SK-N-SH (cell line): Measurements from ENCODE around the gene UBA1. TPM values are rescaled to one million over a fixed set of nuclear protein-coding genes. Genes with fewer than 3 reads are reported as not detected.

ENCODE experiments used
- CTCF ChIA-PET: fragments of 300-600, 350-600 bp; formaldehyde crosslinking; extraction: SDS; loops from one replicate; lab custom pipeline; 2021; lab: Yijun Ruan, JAX
- POLR2A ChIA-PET: fragments of 350-600 bp; sonication (Branson Sonifier 250); formaldehyde crosslinking; extraction: SDS; loops from one replicate; lab custom pipeline; 2020; ENCODE audit warnings: antibody characterized with exemption, inconsistent platforms; lab: Yijun Ruan, JAX
- DNase-seq: peaks from one replicate; pipeline ENCODE4 v3.0.0; 2012
- H2AFZ ChIP-seq: fragments of 200-600 bp; sonication (generic); 2 replicates; pipeline ENCODE4 v1.8.1; 2016; ENCODE audit warnings: antibody characterized with exemption, mild to moderate bottlenecking, low read depth
- H3F3A ChIP-seq: fragments of 200-600 bp; sonication (generic); replicated peaks from 2 replicates; pipeline ENCODE3; 2016; ENCODE audit warnings: antibody characterized with exemption, mild to moderate bottlenecking; ENCODE audit not compliant: insufficient read depth
- H3K27ac ChIP-seq, 2 experiments: fragments of 200-500 bp in 1 of 2; fragments of 200-600 bp in 1 of 2; sonication (Bioruptor generic) in 1 of 2; sonication (generic), shearing (Covaris generic) in 1 of 2; 2 replicates each; pipeline versions ENCODE4 v1.5.1 to v1.6.1; 2014 to 2016; ENCODE audit warnings: low read depth in 2 of 2, inconsistent platforms in 1 of 2, low read length in 1 of 2, mild to moderate bottlenecking in 1 of 2, mixed read lengths in 1 of 2
- H3K27me3 ChIP-seq: fragments of 200-600 bp; sonication (generic), shearing (Covaris generic); 2 replicates; pipeline ENCODE4 v1.6.1; 2016; ENCODE audit warnings: mixed run types; ENCODE audit not compliant: insufficient read depth
- H3K36me3 ChIP-seq, 2 experiments: fragments of 200-500 bp in 1 of 2; fragments of 200-600 bp in 1 of 2; sonication (Bioruptor generic) in 1 of 2; sonication (generic) in 1 of 2; replicated peaks in 1 of 2; 2 replicates each; pipeline versions ENCODE3 to v1.5.1; 2014 to 2016; ENCODE audit warnings: low read length in 1 of 2, mild to moderate bottlenecking in 1 of 2; ENCODE audit not compliant: insufficient read depth in 2 of 2, control insufficient read depth in 1 of 2
- H3K4me1 ChIP-seq, 2 experiments: fragments of 200-500 bp in 1 of 2; fragments of 200-600 bp in 1 of 2; sonication (Bioruptor generic) in 1 of 2; sonication (generic), shearing (Covaris generic) in 1 of 2; 2 replicates each; pipeline versions ENCODE4 v1.5.1 to v1.6.1; 2014 to 2016; ENCODE audit warnings: low read depth in 1 of 2, low read length in 1 of 2, mixed run types in 1 of 2; ENCODE audit not compliant: insufficient read depth in 2 of 2, control insufficient read depth in 1 of 2
- H3K4me2 ChIP-seq: fragments of 200-600 bp; sonication (generic), shearing (Covaris generic); 2 replicates; pipeline ENCODE4 v1.6.1; 2017; ENCODE audit warnings: mixed run types
- H3K4me3 ChIP-seq, 2 experiments: fragments of 200-500 bp in 1 of 2; fragments of 200-600 bp in 1 of 2; sonication (Bioruptor generic) in 1 of 2; sonication (generic), shearing (Covaris generic) in 1 of 2; 2 replicates each; pipeline versions ENCODE4 v1.5.1 to v1.8.1; 2014 to 2016; ENCODE audit warnings: low read depth in 2 of 2, inconsistent platforms in 1 of 2, low read length in 1 of 2, mild to moderate bottlenecking in 1 of 2, mixed read lengths in 1 of 2, moderate library complexity in 1 of 2
- H3K79me2 ChIP-seq: fragments of 200-600 bp; sonication (generic); 2 replicates; pipeline ENCODE4 v1.8.1; 2017; ENCODE audit warnings: mild to moderate bottlenecking; ENCODE audit not compliant: insufficient read depth
- H3K9ac ChIP-seq: fragments of 200-600 bp; sonication (generic); 2 replicates; pipeline ENCODE4 v1.6.1; 2017; ENCODE audit warnings: mixed run types
- H3K9me2 ChIP-seq: fragments of 200-600 bp; sonication (generic); 2 replicates; pipeline ENCODE4 v1.6.1; 2017; ENCODE audit warnings: mixed run types
- H3K9me3 ChIP-seq: fragments of 200-600 bp; sonication (generic); 2 replicates; pipeline ENCODE4 v1.6.1; 2017; ENCODE audit warnings: mixed run types, mild to moderate bottlenecking, moderate library complexity
- H4K20me1 ChIP-seq: fragments of 200-600 bp; sonication (generic); 2 replicates; pipeline ENCODE4 v1.6.1; 2017; ENCODE audit warnings: mild to moderate bottlenecking, mixed run types; ENCODE audit not compliant: insufficient read depth
- EP300 ChIP-seq, 2 experiments: IDR thresholded peaks; 2 replicates each; pipeline versions ENCODE4 v1.4.0 to v1.6.1; 2012; ENCODE audit warnings: borderline replicate concordance in 1 of 2, low read depth in 1 of 2, low read length in 1 of 2
- FOSL2 ChIP-seq: IDR thresholded peaks from 2 replicates; pipeline ENCODE4 v1.4.0; 2012; ENCODE audit warnings: low read depth, mild to moderate bottlenecking, moderate library complexity, borderline replicate concordance
- GATA2 ChIP-seq: sonication (generic); formaldehyde crosslinking; IDR thresholded peaks from 2 replicates; pipeline ENCODE4 v1.5.0; 2020; ENCODE audit warnings: mild to moderate bottlenecking, missing genetic modification reagents
- MXI1 ChIP-seq: IDR thresholded peaks from 2 replicates; pipeline ENCODE4 v1.6.1; 2012; ENCODE audit warnings: mild to moderate bottlenecking, low read depth, low read length, improper control_type of control experiment
- NFIC ChIP-seq: IDR thresholded peaks from 2 replicates; pipeline ENCODE4 v1.4.0; 2012; ENCODE audit warnings: borderline replicate concordance
- NRF1 ChIP-seq: IDR thresholded peaks from 2 replicates; pipeline ENCODE4 v1.6.1; 2012; ENCODE audit warnings: low read depth, mild to moderate bottlenecking, low read length
- POLR2AphosphoS5 ChIP-seq: IDR thresholded peaks from 2 replicates; pipeline ENCODE4 v1.6.1; 2012; ENCODE audit warnings: low read depth, low read length
- RAD21 ChIP-seq: IDR thresholded peaks from 2 replicates; pipeline ENCODE4 v1.6.1; 2012; ENCODE audit warnings: mild to moderate bottlenecking, low read length
- RCOR1 ChIP-seq: fragments of 150-350 bp; IDR thresholded peaks from 2 replicates; pipeline ENCODE4 v1.6.1; 2017; ENCODE audit warnings: antibody characterized with exemption, low read length
- RFX5 ChIP-seq: IDR thresholded peaks from 2 replicates; pipeline ENCODE4 v1.6.1; 2012; ENCODE audit warnings: mild to moderate bottlenecking, improper control_type of control experiment, low read length
- RXRA ChIP-seq: IDR thresholded peaks from 2 replicates; pipeline ENCODE4 v1.4.0; 2012; ENCODE audit warnings: low read depth, mild to moderate bottlenecking, borderline replicate concordance
- SIN3A ChIP-seq: IDR thresholded peaks from 2 replicates; pipeline ENCODE4 v1.6.1; 2012; ENCODE audit warnings: low read depth, mild to moderate bottlenecking, low read length, moderate library complexity, borderline replicate concordance
- SMC3 ChIP-seq: IDR thresholded peaks from 2 replicates; pipeline ENCODE4 v1.6.1; 2012; ENCODE audit warnings: low read depth, low read length, improper control_type of control experiment
- TEAD4 ChIP-seq: IDR thresholded peaks from 2 replicates; pipeline ENCODE4 v1.4.0; 2012; ENCODE audit warnings: mild to moderate bottlenecking, borderline replicate concordance; ENCODE audit not compliant: insufficient read depth
- YY1 ChIP-seq: IDR thresholded peaks from 2 replicates; pipeline ENCODE4 v1.4.0; 2012; ENCODE audit warnings: low read depth, mild to moderate bottlenecking
- WGBS: methylation state at CpG from one replicate; pipeline ENCODE4 v1.1.6; 2017; ENCODE audit warnings: low lambda C conversion rate; 5-methylcytosine and 5-hydroxymethylcytosine counted together
- polyA plus RNA-seq, 3 experiments: library from polyadenylated mRNA; depleted of rRNA; stranded (reverse); fragments of >200 nt; gene quantifications; 2 replicates each; pipeline ENCODE4 v1.2.3, GENCODE V29; 2012
- TF ChIP-seq, protein P1 (sequence below): IDR thresholded peaks from 2 replicates; pipeline ENCODE4 v1.6.1; 2012; ENCODE audit warnings: mild to moderate bottlenecking, low read depth, low read length, moderate library complexity
- TF ChIP-seq, protein P2 (sequence below): fragments of 200-600 bp; sonication (generic); IDR thresholded peaks from 2 replicates; pipeline ENCODE4 v1.6.1; 2017; ENCODE audit warnings: antibody characterized with exemption, mild to moderate bottlenecking, moderate library complexity
- TF ChIP-seq, protein P3 (sequence below): fragments of 150-350 bp; IDR thresholded peaks from 2 replicates; pipeline ENCODE4 v1.6.1; 2016; ENCODE audit warnings: mild to moderate bottlenecking, low read depth, low read length

The UBA1 gene
- polyA plus RNA-seq, 1 of the 3 experiments (the other 2 are of a cell fraction): 283 TPM

DNA sequence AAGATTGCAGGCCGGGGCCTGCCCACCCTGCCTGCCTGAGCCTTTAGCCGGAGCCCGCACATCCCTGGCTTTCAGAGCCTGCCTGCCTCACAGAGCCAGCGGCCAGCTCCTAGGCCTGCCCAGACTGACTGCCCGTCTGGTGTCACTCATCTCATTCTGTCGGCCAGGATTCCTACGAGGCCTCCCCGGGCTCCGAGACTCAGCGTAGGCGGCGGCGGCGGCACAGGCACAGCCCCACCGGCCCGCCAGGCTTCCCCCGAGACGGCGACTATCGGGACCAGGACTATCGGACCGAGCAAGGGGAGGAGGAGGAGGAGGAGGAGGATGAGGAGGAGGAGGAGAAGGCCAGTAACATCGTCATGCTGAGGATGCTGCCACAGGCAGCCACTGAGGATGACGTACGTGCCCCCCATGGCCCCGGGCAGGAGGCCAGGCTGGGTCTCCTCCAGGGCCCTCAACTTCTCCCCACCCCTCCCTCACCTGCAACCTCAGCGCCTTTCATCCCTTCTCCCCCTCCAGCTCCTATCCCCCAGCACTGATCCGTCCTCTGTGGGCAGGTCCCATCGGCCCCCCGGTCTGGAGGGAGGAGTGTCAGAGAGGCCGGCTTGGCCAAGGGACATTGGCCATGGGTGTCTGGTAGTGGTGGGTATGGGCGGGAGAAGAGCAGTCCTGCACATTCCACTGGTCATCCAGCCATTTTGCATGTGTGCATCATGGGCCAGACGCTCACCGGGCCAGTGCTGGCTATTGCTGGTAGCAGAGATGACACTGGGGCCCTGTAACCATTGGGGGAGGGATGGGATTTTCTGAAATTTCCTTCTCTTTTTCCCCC lies 22.6 kb upstream of the UBA1 start (continued):
- TF ChIP-seq, protein P1, sequence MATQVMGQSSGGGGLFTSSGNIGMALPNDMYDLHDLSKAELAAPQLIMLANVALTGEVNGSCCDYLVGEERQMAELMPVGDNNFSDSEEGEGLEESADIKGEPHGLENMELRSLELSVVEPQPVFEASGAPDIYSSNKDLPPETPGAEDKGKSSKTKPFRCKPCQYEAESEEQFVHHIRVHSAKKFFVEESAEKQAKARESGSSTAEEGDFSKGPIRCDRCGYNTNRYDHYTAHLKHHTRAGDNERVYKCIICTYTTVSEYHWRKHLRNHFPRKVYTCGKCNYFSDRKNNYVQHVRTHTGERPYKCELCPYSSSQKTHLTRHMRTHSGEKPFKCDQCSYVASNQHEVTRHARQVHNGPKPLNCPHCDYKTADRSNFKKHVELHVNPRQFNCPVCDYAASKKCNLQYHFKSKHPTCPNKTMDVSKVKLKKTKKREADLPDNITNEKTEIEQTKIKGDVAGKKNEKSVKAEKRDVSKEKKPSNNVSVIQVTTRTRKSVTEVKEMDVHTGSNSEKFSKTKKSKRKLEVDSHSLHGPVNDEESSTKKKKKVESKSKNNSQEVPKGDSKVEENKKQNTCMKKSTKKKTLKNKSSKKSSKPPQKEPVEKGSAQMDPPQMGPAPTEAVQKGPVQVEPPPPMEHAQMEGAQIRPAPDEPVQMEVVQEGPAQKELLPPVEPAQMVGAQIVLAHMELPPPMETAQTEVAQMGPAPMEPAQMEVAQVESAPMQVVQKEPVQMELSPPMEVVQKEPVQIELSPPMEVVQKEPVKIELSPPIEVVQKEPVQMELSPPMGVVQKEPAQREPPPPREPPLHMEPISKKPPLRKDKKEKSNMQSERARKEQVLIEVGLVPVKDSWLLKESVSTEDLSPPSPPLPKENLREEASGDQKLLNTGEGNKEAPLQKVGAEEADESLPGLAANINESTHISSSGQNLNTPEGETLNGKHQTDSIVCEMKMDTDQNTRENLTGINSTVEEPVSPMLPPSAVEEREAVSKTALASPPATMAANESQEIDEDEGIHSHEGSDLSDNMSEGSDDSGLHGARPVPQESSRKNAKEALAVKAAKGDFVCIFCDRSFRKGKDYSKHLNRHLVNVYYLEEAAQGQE: no peak
- TF ChIP-seq POLR2AphosphoS5: no peak
- TF ChIP-seq EP300 (IDR thresholded peaks at IDR 0.05; ENCODE audit: borderline replicate concordance in 1 of 2, low read depth in 1 of 2, low read length in 1 of 2): no peak

DNA sequence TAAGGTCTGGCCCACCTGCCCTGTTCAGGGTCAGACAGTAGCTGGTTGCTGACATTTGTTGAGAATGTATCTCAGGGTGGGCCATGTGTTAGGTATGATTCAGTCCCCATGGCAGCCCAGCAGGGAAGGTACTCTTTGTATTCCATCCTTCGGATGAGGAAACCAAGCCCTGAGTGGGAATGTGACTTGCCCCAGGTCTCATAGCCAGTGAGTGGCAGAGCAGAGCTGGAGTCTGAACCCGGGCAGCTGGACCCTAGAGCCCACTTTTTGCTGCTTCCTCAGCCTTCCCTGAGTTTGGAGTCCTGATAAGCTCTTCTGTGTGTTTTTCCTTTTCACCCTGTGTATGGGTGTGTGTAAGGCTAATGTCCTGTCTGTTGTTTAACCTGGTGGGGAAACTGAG lies 21.6 kb upstream of the UBA1 start:
- Histone ChIP-seq H3K27me3 (peaks cover 35% of the 10 kb centered on the region; the same call in 1 of the 2 replicates), H3K27ac (no peak overlapping the region), H2AFZ (no peak overlapping the region), H3K9ac (no peak overlapping the region), H3K9me2 (no peaks in the 10 kb centered on the region)
- CTCF ChIA-PET: no interaction called here
- 19% methylated on average over 2 of the region's 2 CpGs for whole genome bisulfite sequencing
- no peak for TF ChIP-seq TEAD4
- TF ChIP-seq, all 33 proteins: peak for 0
- Histone ChIP-seq H3K9me3 (no peaks in the 10 kb centered on the region), H4K20me1 (no peaks in the 10 kb centered on the region), H3K4me2 (no peak overlapping the region), H3F3A (no peaks in the 10 kb centered on the region), H3K4me3 (no peak overlapping the region), H3K4me1 (no peaks in the 10 kb centered on the region), H3K36me3 (peaks cover 0 to 14% of the 10 kb centered on the region in 2 experiments), H3K79me2 (peaks cover 7% of the 10 kb centered on the region)
- no peak for DNase-seq
- POLR2A ChIA-PET: no interaction called here

DNA sequence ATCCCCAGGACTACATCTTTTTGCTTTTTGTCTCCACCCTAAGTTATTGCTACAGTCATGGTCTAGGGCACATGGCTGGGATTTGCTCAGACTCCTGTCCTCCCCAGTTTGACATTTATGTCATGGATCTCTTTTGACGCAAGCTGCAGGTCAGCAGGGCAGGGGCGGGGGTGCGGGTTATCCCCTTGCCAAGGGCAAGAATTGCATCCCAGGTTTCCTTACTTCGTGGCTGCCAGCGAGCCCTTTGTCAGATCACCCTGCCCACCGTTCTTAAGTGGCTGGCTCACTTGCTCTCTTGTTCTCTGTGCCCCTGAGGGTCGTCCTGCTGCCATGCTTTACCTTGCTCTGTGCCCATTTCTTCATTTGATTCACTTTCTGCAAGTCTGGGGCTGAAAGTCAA lies 21.1 kb upstream of the UBA1 start:
- Histone ChIP-seq H3K27ac (no peak overlapping the region), H3K4me2 (no peak overlapping the region), H3K36me3 (peaks cover 0 to 14% of the 10 kb centered on the region in 2 experiments), H3K79me2 (peaks cover 6% of the 10 kb centered on the region; the same call in 1 of the 2 replicates), H3K9me2 (no peaks in the 10 kb centered on the region), H4K20me1 (no peaks in the 10 kb centered on the region), H3K4me1 (no peaks in the 10 kb centered on the region), H3K9ac (no peak overlapping the region), H2AFZ (no peak overlapping the region), H3K27me3 (peaks cover 38% of the 10 kb centered on the region; the same call in 1 of the 2 replicates), H3K9me3 (no peaks in the 10 kb centered on the region), H3F3A (no peaks in the 10 kb centered on the region), H3K4me3 (no peak overlapping the region)
- WGBS: 57% methylated on average over 6 of the region's 7 CpGs
- TF ChIP-seq YY1 (no peak), SMC3 (no peak), MXI1 (no peak), EP300 (IDR thresholded peaks at IDR 0.05; ENCODE audit: borderline replicate concordance in 1 of 2, low read depth in 1 of 2, low read length in 1 of 2) (no peak), FOSL2 (no peak), RAD21 (no peak), POLR2AphosphoS5 (no peak), NFIC (no peak), RCOR1 (no peak), RXRA (no peak), NRF1 (no peak), RFX5 (no peak), GATA2 (CRISPR knock-in tag) (no peak), SIN3A (no peak)
- TF ChIP-seq, protein P2, sequence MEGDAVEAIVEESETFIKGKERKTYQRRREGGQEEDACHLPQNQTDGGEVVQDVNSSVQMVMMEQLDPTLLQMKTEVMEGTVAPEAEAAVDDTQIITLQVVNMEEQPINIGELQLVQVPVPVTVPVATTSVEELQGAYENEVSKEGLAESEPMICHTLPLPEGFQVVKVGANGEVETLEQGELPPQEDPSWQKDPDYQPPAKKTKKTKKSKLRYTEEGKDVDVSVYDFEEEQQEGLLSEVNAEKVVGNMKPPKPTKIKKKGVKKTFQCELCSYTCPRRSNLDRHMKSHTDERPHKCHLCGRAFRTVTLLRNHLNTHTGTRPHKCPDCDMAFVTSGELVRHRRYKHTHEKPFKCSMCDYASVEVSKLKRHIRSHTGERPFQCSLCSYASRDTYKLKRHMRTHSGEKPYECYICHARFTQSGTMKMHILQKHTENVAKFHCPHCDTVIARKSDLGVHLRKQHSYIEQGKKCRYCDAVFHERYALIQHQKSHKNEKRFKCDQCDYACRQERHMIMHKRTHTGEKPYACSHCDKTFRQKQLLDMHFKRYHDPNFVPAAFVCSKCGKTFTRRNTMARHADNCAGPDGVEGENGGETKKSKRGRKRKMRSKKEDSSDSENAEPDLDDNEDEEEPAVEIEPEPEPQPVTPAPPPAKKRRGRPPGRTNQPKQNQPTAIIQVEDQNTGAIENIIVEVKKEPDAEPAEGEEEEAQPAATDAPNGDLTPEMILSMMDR: no peak
- TF ChIP-seq, protein P3, sequence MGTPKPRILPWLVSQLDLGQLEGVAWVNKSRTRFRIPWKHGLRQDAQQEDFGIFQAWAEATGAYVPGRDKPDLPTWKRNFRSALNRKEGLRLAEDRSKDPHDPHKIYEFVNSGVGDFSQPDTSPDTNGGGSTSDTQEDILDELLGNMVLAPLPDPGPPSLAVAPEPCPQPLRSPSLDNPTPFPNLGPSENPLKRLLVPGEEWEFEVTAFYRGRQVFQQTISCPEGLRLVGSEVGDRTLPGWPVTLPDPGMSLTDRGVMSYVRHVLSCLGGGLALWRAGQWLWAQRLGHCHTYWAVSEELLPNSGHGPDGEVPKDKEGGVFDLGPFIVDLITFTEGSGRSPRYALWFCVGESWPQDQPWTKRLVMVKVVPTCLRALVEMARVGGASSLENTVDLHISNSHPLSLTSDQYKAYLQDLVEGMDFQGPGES: no peak
- CTCF ChIA-PET: no interaction called here
- POLR2A ChIA-PET: no interaction called here
- no peak for DNase-seq
